ENCODE measurements around the gene CAND1.

GRCh38 chr12:67356380-67356774, 87.2 kb downstream of the CAND1 start:
- TF ChIP-seq EZH2 (IDR thresholded peaks at IDR 0.05; ENCODE audit: insufficient read depth, poor library complexity, severe bottlenecking) (no peak), EZH2phosphoT487 (IDR thresholded peaks at IDR 0.05; ENCODE audit: insufficient read depth, low read depth) (no peak)

Measured in GM23248 (cell line).